ENCODE measurements around the gene CLTRN. TPM values are rescaled to one million over a fixed set of nuclear protein-coding genes. Genes with fewer than 3 reads are reported as not detected.

The CLTRN gene
- total RNA-seq, 120 experiments from 2014 or later = 0.24 to 1.5 (median 0.59) TPM; not detected in 37

Other genes starting within 250 kb of the CLTRN start
- 10 to 100 TPM in 117 of 120 experiments, 1 to 10 TPM in 3; 9.3 to 41.2 (median 18.7) TPM for gene PIR, start 171.5 kb downstream of the CLTRN start, total RNA-seq
- gene BMX, start 164.0 kb downstream of the CLTRN start, total RNA-seq = 1 to 10 TPM in 23 of 120 experiments, under 1 TPM in 58, not detected in 39; 0.13 to 2.4 (median 0.65) TPM
- gene ACE2, start 63.8 kb downstream of the CLTRN start, total RNA-seq = 1 to 10 TPM in 6 of 120 experiments, under 1 TPM in 27, not detected in 87; 0.12 to 1.6 (median 0.49) TPM
- 10 to 100 TPM; 11.1 to 38.3 (median 21.2) TPM for gene CA5B, start 73.5 kb upstream of the CLTRN start, total RNA-seq
- 10 to 100 TPM in 118 of 120 experiments, 1 to 10 TPM in 2; 8.9 to 29.9 (median 17.8) TPM for gene ZRSR2, start 125.7 kb upstream of the CLTRN start, total RNA-seq
- gene AP1S2, start 190.0 kb upstream of the CLTRN start, total RNA-seq = 10 to 100 TPM; 33.9 to 89.2 (median 63.3) TPM